B cell (primary cell): Measurements from ENCODE around the gene RBPJL. TPM values are rescaled to one million over a fixed set of nuclear protein-coding genes. Genes with fewer than 3 reads are reported as not detected.

ENCODE experiments used
- ATAC-seq: fragments of 200-7000 bp; cut with Tn5 transposase; one replicate; pipeline ENCODE4 v1.10.0; 2021; ENCODE audit warnings: low read depth, mild to moderate bottlenecking, moderate number of reproducible peaks, moderate library complexity
- CTCF ChIA-PET: fragments of 350-600 bp; sonication (Branson Sonifier 250); formaldehyde crosslinking; loops from one replicate; lab custom pipeline; 2021; ENCODE audit warnings: antibody characterized with exemption, inconsistent platforms; lab: Charles Lee
- POLR2A ChIA-PET: fragments of 350-600 bp; sonication (Branson Sonifier 250); formaldehyde crosslinking; loops from one replicate; lab custom pipeline; 2021; ENCODE audit warnings: antibody characterized with exemption; lab: Charles Lee
- DNase-seq: peaks from one replicate; pipeline ENCODE4 v3.0.0; 2013
- H2AFZ ChIP-seq: 2 replicates; pipeline ENCODE4 v1.6.1; 2012; ENCODE audit warnings: mild to moderate bottlenecking, low read depth, low read length; ENCODE audit not compliant: insufficient read depth, poor library complexity, severe bottlenecking
- H3K27ac ChIP-seq, 2 donors: 1 replicate in 1 of 2; 2 replicates in 1 of 2; pipeline ENCODE4 v1.5.1; 2012 to 2013; ENCODE audit warnings: low read length in 2 of 2, mild to moderate bottlenecking in 2 of 2, moderate library complexity in 1 of 2
- H3K27me3 ChIP-seq, 4 experiments: fragments of 200-600 bp in 1 of 4; sonication (generic) in 1 of 4; replicated peaks in 1 of 4; 1 replicate in 2 of 4; 2 replicates in 2 of 4; pipeline versions ENCODE4 v1.6.1 to v1.7.0; 2013 to 2016; ENCODE audit warnings: low read length in 3 of 4, mild to moderate bottlenecking in 2 of 4, mixed read lengths in 1 of 4, moderate library complexity in 1 of 4; ENCODE audit not compliant: insufficient read depth in 4 of 4, control insufficient read depth in 3 of 4; ENCODE audit errors: control extremely low read depth in 1 of 4
- H3K36me3 ChIP-seq, 2 experiments: replicated peaks in 1 of 2; 1 replicate in 1 of 2; 2 replicates in 1 of 2; pipeline versions ENCODE4 v1.6.1 to v1.7.1; 2013; ENCODE audit warnings: low read length in 1 of 2; ENCODE audit not compliant: insufficient read depth in 2 of 2, control insufficient read depth in 1 of 2; ENCODE audit errors: control extremely low read depth in 1 of 2, extremely low read depth in 1 of 2
- H3K4me1 ChIP-seq, 2 donors: fragments of 200-600 bp in 1 of 2; sonication (generic) in 1 of 2; 1 replicate in 1 of 2; 2 replicates in 1 of 2; pipeline versions ENCODE4 v1.5.1 to v1.6.1; 2013 to 2017; ENCODE audit warnings: low read length in 2 of 2; ENCODE audit not compliant: control insufficient read depth in 2 of 2, insufficient read depth in 2 of 2
- H3K4me2 ChIP-seq: replicated peaks from 2 replicates; pipeline ENCODE3; 2012; ENCODE audit warnings: mild to moderate bottlenecking, low read depth, low read length; ENCODE audit not compliant: poor library complexity, severe bottlenecking
- H3K4me3 ChIP-seq, 5 experiments: fragments of 200-600 bp in 1 of 5; sonication (generic) in 1 of 5; 1 replicate in 3 of 5; 2 replicates in 2 of 5; pipeline versions ENCODE4 v1.5.1 to v1.7.0; 2011 to 2016; ENCODE audit warnings: low read length in 4 of 5, mild to moderate bottlenecking in 4 of 5, low read depth in 2 of 5, control low read depth in 1 of 5, moderate library complexity in 1 of 5; ENCODE audit not compliant: insufficient read depth in 1 of 5; ENCODE audit errors: control extremely low read depth in 1 of 5, extremely low read depth in 1 of 5
- H3K79me2 ChIP-seq: fragments of 200-600 bp; sonication (generic); one replicate; pipeline ENCODE4 v1.6.0; 2016; ENCODE audit warnings: low read length; ENCODE audit not compliant: control insufficient read depth, insufficient read depth
- H3K9ac ChIP-seq: fragments of 200-600 bp; sonication (generic); 2 replicates; pipeline ENCODE4 v1.6.1; 2017; ENCODE audit warnings: mild to moderate bottlenecking, low read length, moderate library complexity
- H3K9me3 ChIP-seq, 3 donors: one replicate each; pipeline versions ENCODE4 v1.6.1 to v1.7.1; 2013; ENCODE audit warnings: low read length in 2 of 3; ENCODE audit not compliant: control insufficient read depth in 2 of 3, insufficient read depth in 1 of 3; ENCODE audit errors: control extremely low read depth in 1 of 3
- H4K20me1 ChIP-seq: 2 replicates; pipeline ENCODE4 v1.6.0; 2012; ENCODE audit warnings: mild to moderate bottlenecking, low read length; ENCODE audit not compliant: insufficient read depth, control insufficient read depth, poor library complexity, severe bottlenecking
- H3K27ac Mint-ChIP-seq: one replicate; pipeline ENCODE4 v1.8.0; 2021; ENCODE audit warnings: mixed read lengths
- H3K27me3 Mint-ChIP-seq: one replicate; pipeline ENCODE4 v1.8.0; 2021; ENCODE audit warnings: mixed read lengths
- H3K4me1 Mint-ChIP-seq: one replicate; pipeline ENCODE4 v1.8.0; 2021; ENCODE audit warnings: mixed read lengths
- H3K4me3 Mint-ChIP-seq: one replicate; pipeline ENCODE4 v1.8.0; 2021; ENCODE audit warnings: mixed read lengths
- H3K9me3 Mint-ChIP-seq: one replicate; pipeline ENCODE4 v1.8.0; 2022; ENCODE audit warnings: mixed read lengths; ENCODE audit not compliant: insufficient read depth
- EZH2 ChIP-seq: IDR thresholded peaks from 2 replicates; pipeline ENCODE4 v1.6.1; 2012; ENCODE audit warnings: borderline replicate concordance, low read depth, mild to moderate bottlenecking, moderate library complexity, low read length; ENCODE audit not compliant: insufficient read depth, poor library complexity, severe bottlenecking
- WGBS: methylation state at CpG from one replicate; pipeline ENCODE4 v1.1.5; 2013; ENCODE audit warnings: missing lambda C conversion rate; ENCODE audit not compliant: insufficient coverage; 5-methylcytosine and 5-hydroxymethylcytosine counted together
- intact Hi-C: fragments of 100-400 bp; cut with micrococcal nuclease; formaldehyde crosslinking; loops from one replicate; pipeline ENCODE4 v1.10.0; 2022
- polyA plus RNA-seq: library from polyadenylated mRNA; depleted of rRNA; stranded (reverse); fragments of >200 nt; gene quantifications from 2 replicates; pipeline ENCODE4 v1.2.3, GENCODE V29; 2012
- total RNA-seq, 2 donors: library from RNA; stranded (reverse); fragments of 120-200 nt in 1 of 2; gene quantifications; 1 replicate in 1 of 2; 2 replicates in 1 of 2; pipeline versions ENCODE4 v1.2.3 to v1.2.4, GENCODE V29; 2013 to 2022
- TF ChIP-seq, protein P1 (sequence below): fragments of 200-600 bp; IDR thresholded peaks from one replicate; pipeline ENCODE4 v1.8.0; 2022; ENCODE audit warnings: antibody characterized with exemption, mild to moderate bottlenecking

The RBPJL gene
- total and polyA plus RNA-seq, 2 donors (not counting 1 experiment from before 2014, with no cell fraction given): not detected

GRCh38 chr20:45300961-45301360, 5.7 kb upstream of the RBPJL start:
- no peak overlapping the region for H3K4me3 ChIP-seq
- H3K4me3 Mint-ChIP-seq: no peak overlapping the region
- H3K79me2 ChIP-seq: no peaks in the 10 kb centered on the region
- H3K27ac ChIP-seq: no peak overlapping the region
- ChIA-PET CTCF (interaction anchor here (1.3 to 5.8 kb wide), 3 partner anchors 8 to 470 kb away, joined by 4 to 52 read pairs (median 4); no protein-coding TSS in a partner anchor), POLR2A (no interaction called here)
- no peaks in the 10 kb centered on the region for H3K9me3 ChIP-seq
- no peaks in the 10 kb centered on the region for H3K4me1 ChIP-seq
- no peak overlapping the region for H3K9ac ChIP-seq
- H3K9me3 Mint-ChIP-seq: no peaks in the 10 kb centered on the region
- no peak overlapping the region for H3K4me2 ChIP-seq
- no peaks in the 10 kb centered on the region for H4K20me1 ChIP-seq
- no peak overlapping the region for H2AFZ ChIP-seq
- no peak overlapping the region for H3K27ac Mint-ChIP-seq
- WGBS: 63% methylated on average over 3 of the region's 4 CpGs
- DNase-seq (no peak), ATAC-seq (peak; percentile 51)
- no peaks in the 10 kb centered on the region for H3K36me3 ChIP-seq
- intact Hi-C loops: no loop called here
- no peaks in the 10 kb centered on the region for H3K4me1 Mint-ChIP-seq
- H3K27me3 Mint-ChIP-seq: peaks cover 60% of the 10 kb centered on the region
- TF ChIP-seq EZH2: no peak
- TF ChIP-seq, protein P1, sequence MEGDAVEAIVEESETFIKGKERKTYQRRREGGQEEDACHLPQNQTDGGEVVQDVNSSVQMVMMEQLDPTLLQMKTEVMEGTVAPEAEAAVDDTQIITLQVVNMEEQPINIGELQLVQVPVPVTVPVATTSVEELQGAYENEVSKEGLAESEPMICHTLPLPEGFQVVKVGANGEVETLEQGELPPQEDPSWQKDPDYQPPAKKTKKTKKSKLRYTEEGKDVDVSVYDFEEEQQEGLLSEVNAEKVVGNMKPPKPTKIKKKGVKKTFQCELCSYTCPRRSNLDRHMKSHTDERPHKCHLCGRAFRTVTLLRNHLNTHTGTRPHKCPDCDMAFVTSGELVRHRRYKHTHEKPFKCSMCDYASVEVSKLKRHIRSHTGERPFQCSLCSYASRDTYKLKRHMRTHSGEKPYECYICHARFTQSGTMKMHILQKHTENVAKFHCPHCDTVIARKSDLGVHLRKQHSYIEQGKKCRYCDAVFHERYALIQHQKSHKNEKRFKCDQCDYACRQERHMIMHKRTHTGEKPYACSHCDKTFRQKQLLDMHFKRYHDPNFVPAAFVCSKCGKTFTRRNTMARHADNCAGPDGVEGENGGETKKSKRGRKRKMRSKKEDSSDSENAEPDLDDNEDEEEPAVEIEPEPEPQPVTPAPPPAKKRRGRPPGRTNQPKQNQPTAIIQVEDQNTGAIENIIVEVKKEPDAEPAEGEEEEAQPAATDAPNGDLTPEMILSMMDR: peak; percentile 43
- H3K27me3 ChIP-seq: peaks cover 0 to 37% (median 3%) of the 10 kb centered on the region in 4 experiments

DNA sequence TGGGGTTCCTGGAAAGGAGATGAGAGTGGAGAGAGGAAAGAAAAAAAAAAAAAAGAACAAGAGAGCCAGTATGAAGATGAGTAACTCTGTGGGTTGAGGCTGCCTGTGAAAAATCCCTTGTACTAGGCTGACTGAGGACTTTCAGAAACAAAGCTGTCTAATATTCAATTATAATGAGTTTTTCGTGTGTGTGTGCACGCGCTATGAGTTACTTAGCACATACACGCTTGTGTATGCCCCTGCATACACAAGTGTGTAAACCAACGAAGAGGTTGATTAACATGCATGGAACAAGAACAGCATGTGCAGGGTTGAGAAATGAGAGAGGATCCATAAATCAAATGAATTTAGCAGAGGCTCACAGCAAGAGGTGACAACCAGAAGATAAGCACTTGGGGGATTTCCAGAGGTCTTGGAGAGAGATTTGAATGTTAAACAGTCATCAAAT, 4.8 kb upstream of the RBPJL start:
- Mint-ChIP-seq H3K27me3 (peaks cover 60% of the 10 kb centered on the region), H3K27ac (no peak overlapping the region), H3K9me3 (no peaks in the 10 kb centered on the region), H3K4me1 (no peaks in the 10 kb centered on the region), H3K4me3 (no peak overlapping the region)
- Histone ChIP-seq H3K9ac (no peak overlapping the region), H3K79me2 (no peaks in the 10 kb centered on the region), H3K4me2 (no peak overlapping the region), H3K4me3 (no peak overlapping the region), H3K4me1 (peaks cover 3 to 4% of the 10 kb centered on the region in 2 donors), H3K27me3 (peaks cover 0 to 41% (median 6%) of the 10 kb centered on the region in 4 experiments), H3K27ac (no peak overlapping the region), H3K9me3 (no peaks in the 10 kb centered on the region), H3K36me3 (no peaks in the 10 kb centered on the region), H4K20me1 (no peaks in the 10 kb centered on the region), H2AFZ (no peak overlapping the region)
- TF ChIP-seq, protein P1: no peak
- TF ChIP-seq EZH2: no peak
- CTCF ChIA-PET: interaction anchor here (0.8 to 5.8 kb wide), 3 partner anchors 9 to 11 kb away, joined by 3 to 52 read pairs (median 4); no protein-coding TSS in a partner anchor
- DNase-seq (no peak), ATAC-seq (no peak)
- 84% methylated on average over 5 of the region's 5 CpGs for WGBS
- POLR2A ChIA-PET: no interaction called here
- intact Hi-C loops: no loop called here
